LoVo (cell line): Measurements from ENCODE around the gene POC1A.

Source experiments
- DNase-seq: peaks from one replicate; pipeline ENCODE4 v3.0.0-alpha.2; 2016; ENCODE audit warnings: low spot score

The POC1A gene

DNA sequence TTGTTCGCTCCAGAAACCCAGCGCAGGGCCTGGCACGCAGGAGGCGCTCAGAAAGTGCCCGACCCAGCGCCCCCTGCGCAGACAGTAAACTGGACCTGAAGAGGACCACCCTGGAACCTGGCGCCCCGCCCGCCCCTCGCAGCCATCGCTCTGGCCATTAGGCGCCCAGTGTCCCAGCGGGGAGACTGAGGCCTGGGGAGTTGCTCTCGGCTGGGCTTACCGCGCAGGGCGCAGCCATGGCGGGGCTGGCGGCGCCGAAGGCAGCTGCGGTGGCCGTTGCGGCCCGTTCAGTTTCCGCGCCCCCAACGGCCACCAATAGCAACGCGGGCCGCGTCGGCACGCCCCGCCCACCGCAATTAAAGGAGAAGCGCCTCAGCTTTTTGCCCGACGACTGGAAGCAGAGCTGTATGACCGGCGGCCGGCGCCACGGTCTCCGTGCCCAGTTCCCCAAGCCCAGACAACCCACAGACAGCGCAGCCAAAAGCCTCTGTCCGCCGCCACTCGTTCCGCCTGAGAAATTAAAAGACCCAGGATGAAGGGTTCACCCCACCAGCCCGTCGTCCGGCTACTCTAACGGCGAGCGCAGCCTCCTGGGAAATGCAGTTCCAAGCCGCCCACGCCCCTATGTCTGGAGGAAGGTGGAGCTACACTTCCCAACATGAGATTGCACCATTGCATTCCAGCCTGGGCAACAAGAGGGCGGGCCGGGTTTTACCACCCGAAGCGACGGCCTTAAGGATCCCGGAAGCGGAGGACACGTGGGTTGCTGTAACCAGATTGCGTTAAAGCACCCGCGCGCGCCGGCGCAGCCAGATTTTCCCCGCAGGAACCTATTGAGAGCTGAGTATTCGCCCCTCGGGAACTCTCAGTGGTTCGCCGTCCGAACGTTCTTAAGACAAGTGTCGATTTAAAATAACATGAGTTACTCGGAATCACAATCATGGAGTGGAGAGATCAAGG lies at the start of gene POC1A:
Gene POC1A (minus strand): TSS at position 289 of the 960 bp plus-strand sequence. CDS start 51 bp downstream, at position 238.
- DNase-seq: peak; percentile 94

DNA sequence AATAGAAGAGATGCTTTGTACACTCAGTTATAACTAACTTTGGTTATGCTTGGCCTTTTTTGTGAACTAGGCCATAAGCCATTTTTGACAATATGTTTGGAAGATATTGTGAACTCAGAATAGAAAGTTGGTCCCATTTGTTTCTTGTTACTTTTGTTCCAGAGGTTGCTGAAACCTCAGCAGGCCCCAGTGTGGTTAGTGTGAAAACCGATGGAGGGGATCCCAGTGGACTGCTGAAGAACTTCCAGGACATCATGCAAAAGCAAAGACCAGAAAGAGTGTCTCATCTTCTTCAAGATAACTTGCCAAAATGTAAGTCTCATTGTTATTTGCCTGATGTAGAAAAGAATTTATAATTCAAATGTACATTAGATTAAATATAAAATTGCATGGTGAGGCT lies 49.5 kb upstream of the POC1A start:
- no peak for DNase-seq

DNA sequence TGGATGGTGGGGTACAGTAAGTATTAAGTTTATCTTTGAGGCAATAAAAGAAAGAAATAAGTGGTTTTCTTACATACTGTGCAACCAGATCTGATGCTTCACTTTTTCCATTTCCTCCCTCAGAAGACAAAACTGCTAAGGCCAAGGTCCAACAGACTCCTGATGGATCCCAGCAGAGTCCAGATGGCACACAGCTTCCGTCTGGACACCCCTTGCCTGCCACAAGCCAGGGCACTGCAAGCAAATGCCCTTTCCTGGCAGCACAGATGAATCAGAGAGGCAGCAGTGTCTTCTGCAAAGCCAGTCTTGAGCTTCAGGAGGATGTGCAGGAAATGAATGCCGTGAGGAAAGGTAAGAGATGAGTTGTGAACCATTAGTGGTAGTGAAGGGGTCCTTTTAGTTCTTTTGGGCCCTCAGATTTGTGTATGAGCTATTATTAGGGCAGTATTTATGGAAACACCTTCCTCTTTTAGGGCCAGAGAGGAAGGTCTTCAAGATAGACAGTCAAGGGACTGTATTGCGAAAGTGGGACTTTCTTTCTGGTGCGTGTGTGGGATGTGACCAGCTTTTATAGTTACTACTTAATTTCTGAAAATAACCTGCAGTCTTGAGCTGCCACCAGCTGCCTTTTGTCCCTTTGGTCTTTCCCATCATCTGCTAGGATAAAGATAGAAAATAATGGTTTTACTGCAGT lies 48.3 kb upstream of the POC1A start:
- no peak for DNase-seq

GRCh38 chr3:52200981-52201679 lies 46.9 kb upstream of the POC1A start:
- DNase-seq: no peak

GRCh38 chr3:52198643-52199608 lies 44.7 kb upstream of the POC1A start:
- no peak for DNase-seq

- peak; percentile 92 for DNase-seq
Observed at GRCh38 chr3:52197842-52198625, 43.8 kb upstream of the POC1A start, which contains the start of gene ALAS1. Gene ALAS1 (plus strand): TSS chr3:52198160. CDS start chr3:52199242, 1,082 bp downstream.

- no peak for DNase-seq
Observed at GRCh38 chr3:52197499-52197841, 43.2 kb upstream of the POC1A start.

GRCh38 chr3:52196977-52197376 lies 42.8 kb upstream of the POC1A start:
- DNase-seq: peak; percentile 91

- no peak for DNase-seq
Observed at GRCh38 chr3:52195823-52196331, 41.7 kb upstream of the POC1A start.

GRCh38 chr3:52195291-52195597 lies 41.0 kb upstream of the POC1A start:
- no peak for DNase-seq

DNA sequence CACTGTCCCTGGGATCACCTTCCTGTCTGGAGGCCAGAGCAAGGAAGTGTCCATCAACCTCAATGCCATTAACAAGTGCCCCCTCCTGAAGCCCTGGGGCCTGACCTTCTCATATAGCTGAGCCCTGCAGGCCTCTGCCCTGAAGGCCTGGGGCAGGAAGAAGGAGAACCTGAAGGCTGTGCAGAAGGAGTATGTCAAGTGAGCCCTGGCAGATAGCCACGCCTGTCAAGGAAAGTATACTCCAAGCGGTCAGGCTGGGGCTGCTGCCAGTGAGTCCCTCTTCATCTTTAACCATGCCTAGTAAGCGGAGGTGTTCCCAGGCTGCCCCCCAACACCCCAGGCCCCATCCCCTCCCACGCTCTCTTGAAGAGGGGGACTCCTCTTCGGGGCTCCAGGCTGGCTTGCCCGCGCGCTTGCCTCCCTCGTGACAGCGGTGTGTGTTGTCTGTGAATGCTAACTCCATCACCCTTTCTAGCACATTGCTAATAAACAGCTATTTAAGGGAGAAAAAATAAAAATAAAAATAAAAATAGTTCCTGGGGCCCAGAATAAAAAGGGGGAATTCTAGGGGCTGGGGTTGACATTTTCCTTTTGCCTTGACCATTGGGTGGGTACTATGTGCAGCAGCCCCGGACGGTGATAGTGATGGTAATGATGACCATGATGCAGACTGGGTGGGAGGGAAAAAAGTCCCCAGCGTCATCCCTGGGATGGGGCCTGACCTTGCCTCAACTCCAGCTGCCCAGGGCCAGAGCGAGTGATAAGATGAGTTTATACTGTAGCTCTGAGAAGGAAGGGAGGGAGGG lies 40.5 kb upstream of the POC1A start:
- no peak for DNase-seq

DNA sequence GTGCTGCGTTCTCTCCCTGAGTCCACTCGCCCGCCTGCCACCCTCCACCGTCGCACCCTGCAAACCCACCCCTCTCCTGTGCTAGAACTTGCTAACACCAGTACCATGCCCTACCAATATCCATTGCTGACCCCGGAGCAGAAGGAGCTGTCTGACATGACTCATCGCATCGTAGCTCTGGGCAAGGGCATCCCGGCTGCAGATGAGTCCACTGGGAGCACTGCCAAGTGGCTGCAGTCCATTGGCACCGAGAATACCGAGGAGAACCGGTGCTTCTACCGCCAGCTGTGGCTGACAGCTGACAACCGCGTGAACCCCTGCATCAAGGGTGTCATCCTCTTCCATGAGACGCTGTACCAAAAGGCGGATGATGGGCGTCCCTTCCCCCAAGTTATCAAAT lies 38.8 kb upstream of the POC1A start:
- no peak for DNase-seq

- no peak for DNase-seq
Observed at GRCh38 chr3:52191663-52192062, 37.4 kb upstream of the POC1A start.

GRCh38 chr3:52190294-52191074 lies 36.3 kb upstream of the POC1A start:
- no peak for DNase-seq

DNA sequence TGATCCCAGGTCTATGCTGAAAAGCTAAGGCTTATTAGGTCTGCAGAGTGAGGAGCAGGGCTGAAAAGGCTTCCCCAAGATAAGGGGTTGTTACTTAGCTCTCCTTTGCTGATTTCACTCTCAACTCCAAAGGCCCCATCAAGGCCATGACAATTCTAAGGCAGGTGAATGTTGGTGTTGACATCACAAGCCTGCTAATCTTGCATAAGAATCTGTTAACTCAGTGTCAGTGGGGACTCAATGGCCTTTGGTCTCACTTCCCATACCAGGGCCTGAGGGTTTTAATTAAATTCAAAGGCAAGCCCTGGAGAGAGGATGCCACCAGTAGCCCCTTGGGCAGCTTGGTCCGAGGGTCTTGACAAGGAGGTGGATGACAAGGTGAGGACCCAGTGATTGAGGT lies 34.3 kb upstream of the POC1A start:
- DNase-seq: no peak

DNA sequence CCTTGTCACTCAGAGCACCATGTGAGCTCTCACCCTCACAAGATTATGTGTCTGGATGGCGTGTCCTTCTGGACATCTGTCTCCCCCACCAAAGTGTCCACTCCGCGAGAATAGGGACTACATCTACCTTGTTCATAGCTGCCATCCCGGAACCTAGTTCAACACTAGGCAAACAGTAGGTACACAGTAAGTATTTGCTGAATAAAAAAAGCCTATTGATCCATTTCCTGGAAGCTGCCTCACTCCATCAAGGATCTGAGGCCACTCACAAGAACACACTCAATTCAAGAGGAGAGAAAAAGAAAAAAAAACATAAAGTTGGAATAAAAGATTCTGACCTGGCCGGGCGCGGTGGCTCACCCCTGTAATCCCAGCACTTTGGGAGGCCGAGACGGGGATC lies 32.5 kb upstream of the POC1A start:
- DNase-seq: no peak

DNA sequence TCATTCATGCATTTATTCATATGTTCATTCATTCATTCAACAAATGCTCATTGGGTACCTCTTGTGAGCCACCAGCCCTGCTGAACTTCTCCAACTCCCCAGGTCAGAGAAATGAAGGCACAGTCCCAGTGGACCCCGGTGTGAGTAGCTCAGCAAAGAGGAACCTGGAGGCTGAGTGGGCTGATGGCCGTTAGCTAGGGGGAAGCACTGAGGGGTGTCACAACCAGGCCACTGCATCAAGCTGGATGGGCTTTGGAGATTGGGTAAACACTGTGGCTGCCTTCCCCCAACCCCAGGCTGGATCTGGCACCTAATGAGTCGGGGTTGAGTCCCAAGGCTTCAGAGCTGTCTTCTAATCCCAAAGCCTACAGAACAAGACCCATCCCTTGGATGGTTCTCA lies 31.6 kb upstream of the POC1A start:
- no peak for DNase-seq

DNA sequence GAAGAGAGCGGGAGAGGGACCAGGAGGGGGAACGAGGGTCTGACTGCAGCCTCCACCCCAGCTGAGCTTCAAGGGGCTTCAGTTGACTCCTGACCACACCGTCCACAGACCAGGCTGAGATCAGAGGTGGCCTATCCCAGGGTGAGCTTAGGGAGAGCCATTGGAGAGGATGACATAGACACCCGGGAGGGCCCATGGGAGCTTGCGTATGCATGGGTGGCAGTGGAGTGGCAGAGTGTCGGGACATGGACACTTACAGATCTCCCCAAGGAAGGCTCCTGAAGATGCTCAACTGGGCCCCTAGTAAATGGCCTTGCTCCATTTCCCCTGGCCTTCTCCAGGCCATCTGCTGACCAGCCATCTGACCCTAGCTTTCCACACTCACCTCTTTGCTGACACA lies 31.1 kb upstream of the POC1A start:
- DNase-seq: no peak

- DNase-seq: no peak
Observed at GRCh38 chr3:52184690-52185089, 30.5 kb upstream of the POC1A start.
